K562 (cell line): ENCODE results near the gene ZNF10. TPM values are rescaled to one million over a fixed set of nuclear protein-coding genes. Genes with fewer than 3 reads are reported as not detected.

Experiments
- ATF2 ChIP-seq: sonication (generic); formaldehyde crosslinking; IDR thresholded peaks from 2 replicates; pipeline ENCODE4 v1.8.1; 2022; ENCODE audit warnings: missing genetic modification reagents
- ATF7 ChIP-seq: fragments of 450-650 bp; IDR thresholded peaks from 2 replicates; pipeline ENCODE4 v1.7.1; 2014; ENCODE audit warnings: mild to moderate bottlenecking, moderate library complexity
- CLOCK ChIP-seq: fragments of 250-450 bp; sonication (Bioruptor Pico); IDR thresholded peaks from 2 replicates; pipeline ENCODE4 v1.4.0; 2020; ENCODE audit warnings: mild to moderate bottlenecking, moderate library complexity, borderline replicate concordance
- CREM ChIP-seq: IDR thresholded peaks from 2 replicates; pipeline ENCODE4 v1.6.1; 2014; ENCODE audit warnings: antibody characterized with exemption, low read depth
- GATA2 ChIP-seq: sonication (generic); formaldehyde crosslinking; IDR thresholded peaks from 2 replicates; pipeline ENCODE4 v1.4.0; 2020; ENCODE audit warnings: mild to moderate bottlenecking, missing genetic modification reagents
- HDAC2 ChIP-seq: fragments of 450-650 bp; IDR thresholded peaks from 2 replicates; pipeline ENCODE4 v1.6.1; 2016; ENCODE audit warnings: mild to moderate bottlenecking
- KLF16 ChIP-seq: IDR thresholded peaks from 2 replicates; pipeline ENCODE4 v1.6.1; 2016; ENCODE audit warnings: antibody characterized with exemption
- MAFK ChIP-seq: IDR thresholded peaks from 2 replicates; pipeline ENCODE4 v1.6.1; 2011; ENCODE audit warnings: low read length, improper control_type of control experiment
- NBN ChIP-seq: fragments of 450-650 bp; IDR thresholded peaks from 2 replicates; pipeline ENCODE4 v1.6.1; 2016; ENCODE audit warnings: low read depth, mild to moderate bottlenecking
- NR4A1 ChIP-seq, 2 experiments: fragments of 250-450 bp in 1 of 2; fragments of 450-650 bp in 1 of 2; sonication (Bioruptor Pico) in 1 of 2; IDR thresholded peaks; 2 replicates each; pipeline versions ENCODE4 v1.4.0 to v1.6.1; 2016 to 2020; ENCODE audit warnings: mild to moderate bottlenecking in 2 of 2, missing compliant biosample characterization in 1 of 2, missing genetic modification characterization in 1 of 2, moderate library complexity in 1 of 2
- RBM17 ChIP-seq: fragments of 200-400 bp; formaldehyde crosslinking; IDR thresholded peaks from 2 replicates; pipeline ENCODE4 v1.6.1; 2017; ENCODE audit warnings: low read depth, mild to moderate bottlenecking, low read length, borderline replicate concordance
- SIN3A ChIP-seq, 2 experiments: fragments of 150-350 bp in 1 of 2; IDR thresholded peaks; 2 replicates each; pipeline ENCODE4 v1.6.1; 2011 to 2016; ENCODE audit warnings: borderline replicate concordance in 2 of 2, low read depth in 2 of 2, low read length in 2 of 2, mild to moderate bottlenecking in 2 of 2, moderate library complexity in 2 of 2; ENCODE audit not compliant: control insufficient read depth in 1 of 2
- SNIP1 ChIP-seq: fragments of 450-650 bp; IDR thresholded peaks from 2 replicates; pipeline ENCODE4 v1.7.1; 2017; ENCODE audit warnings: low read depth, mild to moderate bottlenecking
- SP1 ChIP-seq: sonication (generic); formaldehyde crosslinking; IDR thresholded peaks from 2 replicates; pipeline ENCODE4 v1.8.1; 2022; ENCODE audit warnings: mild to moderate bottlenecking, missing genetic modification reagents
- ZBTB7A ChIP-seq: IDR thresholded peaks from 2 replicates; pipeline ENCODE4 v1.6.1; 2011; ENCODE audit warnings: low read depth, mild to moderate bottlenecking, low read length, moderate library complexity, borderline replicate concordance; ENCODE audit not compliant: control insufficient read depth
- ZNF77 ChIP-seq: fragments of 250-450 bp; sonication (Bioruptor Pico); IDR thresholded peaks from 2 replicates; pipeline ENCODE4 v1.5.0; 2020
- polyA plus RNA-seq, 8 experiments: library from polyadenylated mRNA; depleted of rRNA in 4 of 8; stranded (reverse) in 5 of 8; unstranded in 3 of 8; fragments of >200 nt; fragmentation: Nextera tagmentation in 2 of 8; fragmentation: Illumina TruSeq in 1 of 8; extraction: Ambion mirVana in 2 of 8; extraction: Trizol in 1 of 8; gene quantifications; 2 replicates each; pipeline versions ENCODE4 v1.2.1 to v1.2.3, GENCODE V29; 2011 to 2014; ENCODE audit warnings: inconsistent platforms in 1 of 8, missing spikeins in 1 of 8
- total RNA-seq, 7 experiments: library from RNA; depleted of rRNA in 6 of 7; stranded (reverse); fragments of >200 nt in 6 of 7; fragmentation: Illumina TruSeq in 2 of 7; extraction: Trizol in 2 of 7; gene quantifications; 2 replicates each; pipeline versions ENCODE4 v1.2.1 to v1.2.3, GENCODE V29; 2011 to 2021; ENCODE audit warnings: low replicate concordance in 1 of 7
- TF ChIP-seq, protein P1 (sequence below): fragments of 250-450 bp; sonication (Bioruptor Pico); IDR thresholded peaks from 2 replicates; pipeline ENCODE4 v1.5.1; 2021; ENCODE audit warnings: mild to moderate bottlenecking
- TF ChIP-seq, protein P2 (sequence below), 2 experiments: fragments of 450-650 bp in 1 of 2; sonication (generic) in 1 of 2; formaldehyde crosslinking; conservative IDR thresholded peaks; 2 replicates each; pipeline versions ENCODE4 v1.4.0 to v1.8.1; 2020 to 2022; ENCODE audit warnings: mild to moderate bottlenecking in 1 of 2, missing genetic modification reagents in 1 of 2
- TF ChIP-seq, protein P3 (sequence below): fragments of 450-650 bp; IDR thresholded peaks from 2 replicates; pipeline ENCODE4 v1.6.1; 2014; ENCODE audit warnings: low read depth, mild to moderate bottlenecking, moderate library complexity, borderline replicate concordance

Gene ZNF10
- total and polyA plus RNA-seq, 9 of the 15 experiments (the other 6 are each of a cell fraction or from before 2014, with no cell fraction given), result 3.5 to 5.8 (median 4.9) TPM

GRCh38 chr12:133181238-133181959 is 51.0 kb downstream of the ZNF10 start, which contains the start of gene ZNF268 (continued):
- TF ChIP-seq SNIP1 (no peak), ZBTB7A (peak; percentile 59; the same call in 1 of the 2 replicates), KLF16 (0 out of 2 replicates have a peak, but pooled peaks have one; percentile 53), CREM (peak; percentile 100), MAFK (no peak; the same call in 1 of the 2 replicates), ATF2 (CRISPR knock-in tag) (no peak), ZNF77 (CRISPR knock-in tag) (no peak), GATA2 (CRISPR knock-in tag) (no peak), ATF7 (peak; percentile 87; the same call in 1 of the 2 replicates), HDAC2 (no peak), SIN3A (IDR thresholded peaks at IDR 0.05; ENCODE audit: borderline replicate concordance in 2 of 2, control insufficient read depth in 1 of 2, low read depth in 2 of 2, low read length in 2 of 2) (peak; percentile 66 to 76; a peak in 2 of 4 replicates), NR4A1 (CRISPR knock-in tag; IDR thresholded peaks at IDR 0.05) (0 out of 2 replicates have a peak, but pooled peaks have one; percentile 30), NR4A1 (tag; IDR thresholded peaks at IDR 0.05) (no peak), RBM17 (no peak), CLOCK (no peak), NBN (peak; percentile 52; the same call in 1 of the 2 replicates), SP1 (peak; percentile 71)
- TF ChIP-seq, protein P1, sequence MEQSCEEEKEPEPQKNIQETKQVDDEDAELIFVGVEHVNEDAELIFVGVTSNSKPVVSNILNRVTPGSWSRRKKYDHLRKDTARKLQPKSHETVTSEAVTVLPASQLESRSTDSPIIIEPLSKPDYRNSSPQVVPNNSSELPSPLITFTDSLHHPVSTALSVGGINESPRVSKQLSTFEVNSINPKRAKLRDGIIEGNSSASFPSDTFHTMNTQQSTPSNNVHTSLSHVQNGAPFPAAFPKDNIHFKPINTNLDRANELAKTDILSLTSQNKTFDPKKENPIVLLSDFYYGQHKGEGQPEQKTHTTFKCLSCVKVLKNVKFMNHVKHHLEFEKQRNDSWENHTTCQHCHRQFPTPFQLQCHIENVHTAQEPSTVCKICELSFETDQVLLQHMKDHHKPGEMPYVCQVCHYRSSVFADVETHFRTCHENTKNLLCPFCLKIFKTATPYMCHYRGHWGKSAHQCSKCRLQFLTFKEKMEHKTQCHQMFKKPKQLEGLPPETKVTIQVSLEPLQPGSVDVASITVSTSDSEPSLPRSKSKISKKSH (CRISPR knock-in tag), result no peak
- TF ChIP-seq, protein P2, sequence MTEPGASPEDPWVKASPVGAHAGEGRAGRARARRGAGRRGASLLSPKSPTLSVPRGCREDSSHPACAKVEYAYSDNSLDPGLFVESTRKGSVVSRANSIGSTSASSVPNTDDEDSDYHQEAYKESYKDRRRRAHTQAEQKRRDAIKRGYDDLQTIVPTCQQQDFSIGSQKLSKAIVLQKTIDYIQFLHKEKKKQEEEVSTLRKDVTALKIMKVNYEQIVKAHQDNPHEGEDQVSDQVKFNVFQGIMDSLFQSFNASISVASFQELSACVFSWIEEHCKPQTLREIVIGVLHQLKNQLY (CRISPR knock-in tag; conservative IDR thresholded peaks at IDR 0.05), result 0 out of 4 replicates have a peak, but pooled peaks of 1 of the 2 experiments have one; percentile 29
- TF ChIP-seq, protein P3, sequence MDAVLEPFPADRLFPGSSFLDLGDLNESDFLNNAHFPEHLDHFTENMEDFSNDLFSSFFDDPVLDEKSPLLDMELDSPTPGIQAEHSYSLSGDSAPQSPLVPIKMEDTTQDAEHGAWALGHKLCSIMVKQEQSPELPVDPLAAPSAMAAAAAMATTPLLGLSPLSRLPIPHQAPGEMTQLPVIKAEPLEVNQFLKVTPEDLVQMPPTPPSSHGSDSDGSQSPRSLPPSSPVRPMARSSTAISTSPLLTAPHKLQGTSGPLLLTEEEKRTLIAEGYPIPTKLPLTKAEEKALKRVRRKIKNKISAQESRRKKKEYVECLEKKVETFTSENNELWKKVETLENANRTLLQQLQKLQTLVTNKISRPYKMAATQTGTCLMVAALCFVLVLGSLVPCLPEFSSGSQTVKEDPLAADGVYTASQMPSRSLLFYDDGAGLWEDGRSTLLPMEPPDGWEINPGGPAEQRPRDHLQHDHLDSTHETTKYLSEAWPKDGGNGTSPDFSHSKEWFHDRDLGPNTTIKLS, result peak; percentile 88
